ENCODE results near the gene TBC1D22A. TPM values are rescaled to one million over a fixed set of nuclear protein-coding genes. Genes with fewer than 3 reads are reported as not detected.

The TBC1D22A gene
- total RNA-seq, 2 experiments from 2014 or later: 22.3 to 43.9 TPM

GRCh38 chr22:47059076-47059475, 296.6 kb downstream of the TBC1D22A start:
- TF ChIP-seq EZH2phosphoT487 (IDR thresholded peaks at IDR 0.05; ENCODE audit: borderline replicate concordance, low read depth, low read length): no peak
- TF ChIP-seq CTCF (conservative IDR thresholded peaks at IDR 0.05; ENCODE audit: low read length): no peak
- no peaks in the 10 kb centered on the region for H3K9me2 ChIP-seq (ENCODE audit: insufficient read depth, low read length)
- H3K36me3 ChIP-seq (ENCODE audit: insufficient read depth, low read length): peaks cover 4% of the 10 kb centered on the region; the same call in 1 of the 2 replicates
- POLR2A ChIA-PET: no interaction called here
- BruUV-seq (replicated peaks): no TSS peak
- peak; percentile 11 for DNase-seq (ENCODE audit: low spot score)
- CTCF ChIA-PET (ENCODE audit: unreplicated experiment): interaction anchor here (0.6 to 1.1 kb wide), 2 partner anchors 175 to 691 kb away, joined by 3 read pairs; no protein-coding TSS in a partner anchor
- intact Hi-C loops (cut with micrococcal nuclease; ENCODE audit: unreplicated experiment): no loop called here
- no peaks in the 10 kb centered on the region for H4K20me1 ChIP-seq (ENCODE audit: insufficient read depth, low read length)
- H3K27ac ChIP-seq (ENCODE audit: low read depth, low read length, poor library complexity, severe bottlenecking): peak overlapping the region; percentile 44
- peak overlapping the region; percentile 62 for H3K4me2 ChIP-seq (ENCODE audit: low read length)
- peaks cover 20% of the 10 kb centered on the region for H3K4me1 ChIP-seq (ENCODE audit: insufficient read depth, low read length, poor library complexity, severe bottlenecking)
- H3K4me3 ChIP-seq (ENCODE audit: low read depth, low read length, poor library complexity, severe bottlenecking): peak overlapping the region; percentile 35
- no peaks in the 10 kb centered on the region for H3K79me2 ChIP-seq (ENCODE audit: insufficient read depth, low read depth, low read length)
- H3K9me3 ChIP-seq (ENCODE audit: low read length): no peaks in the 10 kb centered on the region
- no peak overlapping the region for H2AFZ ChIP-seq (ENCODE audit: low read length)

- Histone ChIP-seq H3K4me3 (ENCODE audit: low read depth, low read length, poor library complexity, severe bottlenecking) (peak overlapping the region; percentile 35), H3K9me2 (ENCODE audit: insufficient read depth, low read length) (no peaks in the 10 kb centered on the region), H3K9me3 (ENCODE audit: low read length) (no peaks in the 10 kb centered on the region), H2AFZ (ENCODE audit: low read length) (no peak overlapping the region), H3K36me3 (ENCODE audit: insufficient read depth, low read length) (peaks cover 4% of the 10 kb centered on the region; the same call in 1 of the 2 replicates), H3K4me1 (ENCODE audit: insufficient read depth, low read length, poor library complexity, severe bottlenecking) (peaks cover 20% of the 10 kb centered on the region), H3K4me2 (ENCODE audit: low read length) (peak overlapping the region; percentile 62), H3K79me2 (ENCODE audit: insufficient read depth, low read depth, low read length) (no peaks in the 10 kb centered on the region), H4K20me1 (ENCODE audit: insufficient read depth, low read length) (no peaks in the 10 kb centered on the region), H3K27ac (ENCODE audit: low read depth, low read length, poor library complexity, severe bottlenecking) (peak overlapping the region; percentile 44)
- DNase-seq (ENCODE audit: low spot score): peak; percentile 51
- BruUV-seq (replicated peaks): no TSS peak
- intact Hi-C loops (cut with micrococcal nuclease; ENCODE audit: unreplicated experiment): no loop called here
- no peak for TF ChIP-seq CTCF (conservative IDR thresholded peaks at IDR 0.05; ENCODE audit: low read length)
- TF ChIP-seq EZH2phosphoT487 (IDR thresholded peaks at IDR 0.05; ENCODE audit: borderline replicate concordance, low read depth, low read length): no peak
- ChIA-PET POLR2A (no interaction called here), CTCF (ENCODE audit: unreplicated experiment) (interaction anchor here (0.6 kb wide), 1 partner anchor 176 kb away, joined by 3 read pairs; no protein-coding TSS in a partner anchor)
These were observed 297.3 kb downstream of the TBC1D22A start for GRCh38 chr22:47059701-47060161.

- H4K20me1 ChIP-seq (ENCODE audit: insufficient read depth, low read length): no peaks in the 10 kb centered on the region
- ChIA-PET POLR2A (no interaction called here), CTCF (ENCODE audit: unreplicated experiment) (no interaction called here)
- H3K4me2 ChIP-seq (ENCODE audit: low read length): no peak overlapping the region
- no peaks in the 10 kb centered on the region for H3K9me2 ChIP-seq (ENCODE audit: insufficient read depth, low read length)
- peaks cover 20% of the 10 kb centered on the region for H3K4me1 ChIP-seq (ENCODE audit: insufficient read depth, low read length, poor library complexity, severe bottlenecking)
- no peak overlapping the region for H3K4me3 ChIP-seq (ENCODE audit: low read depth, low read length, poor library complexity, severe bottlenecking)
- H2AFZ ChIP-seq (ENCODE audit: low read length): no peak overlapping the region
- BruUV-seq (replicated peaks): no TSS peak
- no peaks in the 10 kb centered on the region for H3K79me2 ChIP-seq (ENCODE audit: insufficient read depth, low read depth, low read length)
- intact Hi-C loops (cut with micrococcal nuclease; ENCODE audit: unreplicated experiment): no loop called here
- no peak overlapping the region for H3K27ac ChIP-seq (ENCODE audit: low read depth, low read length, poor library complexity, severe bottlenecking)
- no peak for TF ChIP-seq EZH2phosphoT487 (IDR thresholded peaks at IDR 0.05; ENCODE audit: borderline replicate concordance, low read depth, low read length)
- TF ChIP-seq CTCF (conservative IDR thresholded peaks at IDR 0.05; ENCODE audit: low read length): no peak
- DNase-seq (ENCODE audit: low spot score): no peak
- H3K9me3 ChIP-seq (ENCODE audit: low read length): no peaks in the 10 kb centered on the region
- peaks cover 4% of the 10 kb centered on the region; the same call in 1 of the 2 replicates for H3K36me3 ChIP-seq (ENCODE audit: insufficient read depth, low read length)
These were observed 298.3 kb downstream of the TBC1D22A start for GRCh38 chr22:47060718-47061117.

Data from OCI-LY7 (cell line).